ENCODE data around the gene SLC39A11. TPM values are rescaled to one million over a fixed set of nuclear protein-coding genes. Genes with fewer than 3 reads are reported as not detected.

Gene SLC39A11
- total and polyA plus RNA-seq, 2 experiments from 2014 or later = 11.7 to 16.4 TPM

DNA sequence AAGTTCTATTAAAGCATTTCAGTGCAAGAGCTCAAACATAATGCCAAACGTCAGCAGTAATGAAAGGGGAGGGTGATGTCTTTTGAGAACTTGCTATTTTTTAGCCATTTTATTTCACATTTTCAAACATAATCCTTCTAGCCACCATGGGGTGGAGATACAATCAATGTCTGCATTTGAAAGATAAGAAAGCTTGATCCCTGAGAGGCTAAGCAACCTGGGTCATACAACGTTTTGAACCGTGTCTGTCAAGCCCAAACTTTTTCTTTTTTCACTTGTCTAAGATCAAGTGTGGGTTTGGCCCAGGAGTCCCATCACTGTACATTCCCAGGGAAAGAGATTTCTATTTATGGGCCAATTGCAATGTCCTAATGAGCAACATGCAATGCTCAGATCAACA is 331.1 kb downstream of the SLC39A11 start:
- no peaks in the 10 kb centered on the region for H3K9me2 ChIP-seq (ENCODE audit: insufficient read depth)
- H3K9ac ChIP-seq = no peak overlapping the region
- no peaks in the 10 kb centered on the region for H3K36me3 ChIP-seq (ENCODE audit: low read depth)
- no peaks in the 10 kb centered on the region for H3F3A ChIP-seq (ENCODE audit: insufficient read depth)
- H3K4me1 ChIP-seq (ENCODE audit: insufficient read depth) = no peaks in the 10 kb centered on the region
- no peak for TF ChIP-seq EZH2 (IDR thresholded peaks at IDR 0.05; ENCODE audit: insufficient read depth, poor library complexity, severe bottlenecking)
- no peak for TF ChIP-seq EZH2phosphoT487 (IDR thresholded peaks at IDR 0.05; ENCODE audit: insufficient read depth, low read depth)
- no peak for DNase-seq
- H3K79me2 ChIP-seq (ENCODE audit: insufficient read depth) = no peaks in the 10 kb centered on the region
- no peaks in the 10 kb centered on the region for H3K27me3 ChIP-seq (replicated peaks; ENCODE audit: insufficient read depth)
- H2AFZ ChIP-seq = no peak overlapping the region
- no peak overlapping the region for H3K4me3 ChIP-seq
- no peaks in the 10 kb centered on the region for H4K20me1 ChIP-seq (ENCODE audit: insufficient read depth)
- no peak overlapping the region for H3K27ac ChIP-seq
- 79 to 85% methylated on average over 3 of the region's 3 CpGs for WGBS, 2 experiments (ENCODE audit: low coverage in 1 of 2, low lambda C conversion rate in 2 of 2, missing lambda C conversion rate in 2 of 2)
- no peak overlapping the region for H3K4me2 ChIP-seq (ENCODE audit: unreplicated experiment)
- in situ Hi-C loops (cut with MboI) = no loop called here
- H3K9me3 ChIP-seq (ENCODE audit: low read depth) = no peaks in the 10 kb centered on the region

DNA sequence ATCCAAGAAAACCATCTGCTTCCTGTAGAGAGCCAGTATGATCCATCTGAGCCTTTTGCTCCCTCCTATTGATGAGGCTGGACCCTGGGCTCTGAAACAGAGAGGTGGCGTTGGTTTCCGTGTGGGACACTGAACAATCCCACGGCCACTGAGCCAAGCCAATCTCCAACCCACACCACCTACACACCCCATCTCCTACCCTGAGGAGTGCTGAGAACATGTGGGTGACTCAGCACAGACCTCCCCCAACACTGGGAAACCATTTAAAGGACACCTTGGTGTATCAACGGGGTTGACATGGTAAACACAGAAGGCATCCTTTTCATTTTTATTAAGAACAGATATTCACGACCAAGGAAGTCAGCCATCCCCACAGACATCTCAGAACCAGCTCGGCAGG is 332.1 kb downstream of the SLC39A11 start:
- no peak overlapping the region for H2AFZ ChIP-seq
- no peak overlapping the region for H3K4me2 ChIP-seq (ENCODE audit: unreplicated experiment)
- WGBS, 2 experiments (ENCODE audit: low coverage in 1 of 2, low lambda C conversion rate in 2 of 2, missing lambda C conversion rate in 2 of 2) = 59 to 65% methylated on average over 6 of the region's 6 CpGs
- H3K9ac ChIP-seq = no peak overlapping the region
- no peaks in the 10 kb centered on the region for H3K9me3 ChIP-seq (ENCODE audit: low read depth)
- H3F3A ChIP-seq (ENCODE audit: insufficient read depth) = no peaks in the 10 kb centered on the region
- no peak for DNase-seq
- H3K4me1 ChIP-seq (ENCODE audit: insufficient read depth) = no peaks in the 10 kb centered on the region
- H3K4me3 ChIP-seq = no peak overlapping the region
- H3K79me2 ChIP-seq (ENCODE audit: insufficient read depth) = no peaks in the 10 kb centered on the region
- H3K9me2 ChIP-seq (ENCODE audit: insufficient read depth) = no peaks in the 10 kb centered on the region
- no peak overlapping the region for H3K27ac ChIP-seq
- H3K36me3 ChIP-seq (ENCODE audit: low read depth) = no peaks in the 10 kb centered on the region
- TF ChIP-seq EZH2phosphoT487 (IDR thresholded peaks at IDR 0.05; ENCODE audit: insufficient read depth, low read depth) (no peak), EZH2 (IDR thresholded peaks at IDR 0.05; ENCODE audit: insufficient read depth, poor library complexity, severe bottlenecking) (no peak)
- H4K20me1 ChIP-seq (ENCODE audit: insufficient read depth) = no peaks in the 10 kb centered on the region
- no peaks in the 10 kb centered on the region for H3K27me3 ChIP-seq (replicated peaks; ENCODE audit: insufficient read depth)
- in situ Hi-C loops (cut with MboI) = no loop called here

GRCh38 chr17:72759301-72759700 is 333.2 kb downstream of the SLC39A11 start:
- H2AFZ ChIP-seq = no peak overlapping the region
- in situ Hi-C loops (cut with MboI) = no loop called here
- no peaks in the 10 kb centered on the region for H3K27me3 ChIP-seq (replicated peaks; ENCODE audit: insufficient read depth)
- no peaks in the 10 kb centered on the region for H4K20me1 ChIP-seq (ENCODE audit: insufficient read depth)
- no peaks in the 10 kb centered on the region for H3K4me1 ChIP-seq (ENCODE audit: insufficient read depth)
- 59 to 69% methylated on average over 2 of the region's 2 CpGs for WGBS, 2 experiments (ENCODE audit: low coverage in 1 of 2, low lambda C conversion rate in 2 of 2, missing lambda C conversion rate in 2 of 2)
- TF ChIP-seq EZH2 (IDR thresholded peaks at IDR 0.05; ENCODE audit: insufficient read depth, poor library complexity, severe bottlenecking) (no peak), EZH2phosphoT487 (IDR thresholded peaks at IDR 0.05; ENCODE audit: insufficient read depth, low read depth) (no peak)
- H3K4me2 ChIP-seq (ENCODE audit: unreplicated experiment) = no peak overlapping the region
- no peak overlapping the region for H3K9ac ChIP-seq
- no peak for DNase-seq
- no peak overlapping the region for H3K27ac ChIP-seq
- H3K9me2 ChIP-seq (ENCODE audit: insufficient read depth) = no peaks in the 10 kb centered on the region
- no peaks in the 10 kb centered on the region for H3F3A ChIP-seq (ENCODE audit: insufficient read depth)
- H3K9me3 ChIP-seq (ENCODE audit: low read depth) = no peaks in the 10 kb centered on the region
- H3K36me3 ChIP-seq (ENCODE audit: low read depth) = no peaks in the 10 kb centered on the region
- no peak overlapping the region for H3K4me3 ChIP-seq
- no peaks in the 10 kb centered on the region for H3K79me2 ChIP-seq (ENCODE audit: insufficient read depth)

GRCh38 chr17:72756256-72756655 is 336.2 kb downstream of the SLC39A11 start:
- in situ Hi-C loops (cut with MboI) = no loop called here
- WGBS, 2 experiments (ENCODE audit: low coverage in 1 of 2, low lambda C conversion rate in 2 of 2, missing lambda C conversion rate in 2 of 2) = 80 to 85% methylated on average over 3 of the region's 3 CpGs

GRCh38 chr17:72754513-72754912 is 338.0 kb downstream of the SLC39A11 start:
- H4K20me1 ChIP-seq (ENCODE audit: insufficient read depth) = no peaks in the 10 kb centered on the region
- H3K4me1 ChIP-seq (ENCODE audit: insufficient read depth) = no peaks in the 10 kb centered on the region
- DNase-seq = no peak
- H3K27ac ChIP-seq = no peak overlapping the region
- H3K79me2 ChIP-seq (ENCODE audit: insufficient read depth) = no peaks in the 10 kb centered on the region
- H3K36me3 ChIP-seq (ENCODE audit: low read depth) = no peaks in the 10 kb centered on the region
- no peaks in the 10 kb centered on the region for H3K27me3 ChIP-seq (replicated peaks; ENCODE audit: insufficient read depth)
- H3K4me2 ChIP-seq (ENCODE audit: unreplicated experiment) = no peak overlapping the region
- 96 to 97% methylated on average over 6 of the region's 6 CpGs for WGBS, 2 experiments (ENCODE audit: low coverage in 1 of 2, low lambda C conversion rate in 2 of 2, missing lambda C conversion rate in 2 of 2)
- no peak overlapping the region for H3K9ac ChIP-seq
- TF ChIP-seq EZH2 (IDR thresholded peaks at IDR 0.05; ENCODE audit: insufficient read depth, poor library complexity, severe bottlenecking) (no peak), EZH2phosphoT487 (IDR thresholded peaks at IDR 0.05; ENCODE audit: insufficient read depth, low read depth) (no peak)
- in situ Hi-C loops (cut with MboI) = no loop called here
- no peaks in the 10 kb centered on the region for H3F3A ChIP-seq (ENCODE audit: insufficient read depth)
- H2AFZ ChIP-seq = no peak overlapping the region
- no peaks in the 10 kb centered on the region for H3K9me2 ChIP-seq (ENCODE audit: insufficient read depth)
- no peaks in the 10 kb centered on the region for H3K9me3 ChIP-seq (ENCODE audit: low read depth)
- H3K4me3 ChIP-seq = no peak overlapping the region

More at GRCh38 chr17:72756256-72756655, 336.2 kb downstream of the SLC39A11 start:
- H3K4me2 ChIP-seq (ENCODE audit: unreplicated experiment) = no peak overlapping the region
- H3K36me3 ChIP-seq (ENCODE audit: low read depth) = no peaks in the 10 kb centered on the region
- no peaks in the 10 kb centered on the region for H3K4me1 ChIP-seq (ENCODE audit: insufficient read depth)
- no peaks in the 10 kb centered on the region for H3K9me3 ChIP-seq (ENCODE audit: low read depth)
- no peak overlapping the region for H2AFZ ChIP-seq
- H3K9me2 ChIP-seq (ENCODE audit: insufficient read depth) = no peaks in the 10 kb centered on the region
- H3F3A ChIP-seq (ENCODE audit: insufficient read depth) = no peaks in the 10 kb centered on the region
- H4K20me1 ChIP-seq (ENCODE audit: insufficient read depth) = no peaks in the 10 kb centered on the region
- TF ChIP-seq EZH2phosphoT487 (IDR thresholded peaks at IDR 0.05; ENCODE audit: insufficient read depth, low read depth) (no peak), EZH2 (IDR thresholded peaks at IDR 0.05; ENCODE audit: insufficient read depth, poor library complexity, severe bottlenecking) (no peak)
- no peaks in the 10 kb centered on the region for H3K79me2 ChIP-seq (ENCODE audit: insufficient read depth)
- H3K9ac ChIP-seq = no peak overlapping the region
- no peak overlapping the region for H3K4me3 ChIP-seq
- no peak overlapping the region for H3K27ac ChIP-seq
- DNase-seq = no peak
- H3K27me3 ChIP-seq (replicated peaks; ENCODE audit: insufficient read depth) = no peaks in the 10 kb centered on the region

All from GM23248 (cell line).